Spleen (tissue), 7 donors: ENCODE measurements around the gene BRD4.

Source experiments
- POLR2A ChIP-seq, 3 donors: fragments of 450-650 bp; IDR thresholded peaks; one replicate each; pipeline ENCODE4 v1.5.1; 2017; ENCODE audit warnings: antibody characterized with exemption in 3 of 3, mild to moderate bottlenecking in 1 of 3
- POLR2AphosphoS5 ChIP-seq, 3 donors: sonication (generic); formaldehyde crosslinking; IDR thresholded peaks; one replicate each; pipeline ENCODE4 v1.5.1; 2017; ENCODE audit warnings: antibody characterized with exemption in 3 of 3
- TF ChIP-seq, protein P1 (sequence below), 11 experiments: fragments of 200-600 bp in 7 of 11; fragments of 450-650 bp in 4 of 11; sonication (generic) in 4 of 11; IDR thresholded peaks in 8 of 11; conservative IDR thresholded peaks in 3 of 11; 1 replicate in 7 of 11; 2 replicates in 4 of 11; pipeline versions ENCODE4 v1.4.0 to v1.8.0; 2016 to 2021; ENCODE audit warnings: antibody characterized with exemption in 11 of 11, inconsistent platforms in 4 of 11, mild to moderate bottlenecking in 1 of 11
- donor health status: DM: no; HTN: no; CAD: no; lungs with moderate emphysema.
- donor health status: DM: no; HTN: no; CAD: no.
- donor health status: DM: no; HTN: no; CAD: no.

DNA sequence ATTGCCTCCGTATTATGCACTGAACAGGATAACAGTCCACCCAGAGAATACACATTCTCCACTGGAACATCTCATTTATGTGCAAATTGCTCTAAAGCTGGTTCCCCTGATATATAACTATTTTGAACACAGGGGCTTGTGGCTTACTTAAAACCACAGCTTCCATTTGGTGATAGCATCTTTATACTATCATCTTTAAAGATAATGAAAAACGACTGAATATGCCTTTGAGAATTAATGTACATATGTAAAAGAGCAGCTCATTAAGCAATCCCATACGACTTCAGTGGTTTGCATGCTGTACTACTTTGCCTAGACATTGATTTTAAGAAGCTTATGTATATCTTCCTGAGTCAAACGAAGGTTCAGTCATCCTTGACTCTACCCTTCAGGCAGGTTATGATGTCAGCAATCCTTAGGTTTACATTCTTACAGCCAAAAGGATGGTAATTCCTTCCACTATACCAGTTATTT is 40.8 kb downstream of the BRD4 start:
- no peak for TF ChIP-seq POLR2A (IDR thresholded peaks at IDR 0.05)
- TF ChIP-seq, protein P1, sequence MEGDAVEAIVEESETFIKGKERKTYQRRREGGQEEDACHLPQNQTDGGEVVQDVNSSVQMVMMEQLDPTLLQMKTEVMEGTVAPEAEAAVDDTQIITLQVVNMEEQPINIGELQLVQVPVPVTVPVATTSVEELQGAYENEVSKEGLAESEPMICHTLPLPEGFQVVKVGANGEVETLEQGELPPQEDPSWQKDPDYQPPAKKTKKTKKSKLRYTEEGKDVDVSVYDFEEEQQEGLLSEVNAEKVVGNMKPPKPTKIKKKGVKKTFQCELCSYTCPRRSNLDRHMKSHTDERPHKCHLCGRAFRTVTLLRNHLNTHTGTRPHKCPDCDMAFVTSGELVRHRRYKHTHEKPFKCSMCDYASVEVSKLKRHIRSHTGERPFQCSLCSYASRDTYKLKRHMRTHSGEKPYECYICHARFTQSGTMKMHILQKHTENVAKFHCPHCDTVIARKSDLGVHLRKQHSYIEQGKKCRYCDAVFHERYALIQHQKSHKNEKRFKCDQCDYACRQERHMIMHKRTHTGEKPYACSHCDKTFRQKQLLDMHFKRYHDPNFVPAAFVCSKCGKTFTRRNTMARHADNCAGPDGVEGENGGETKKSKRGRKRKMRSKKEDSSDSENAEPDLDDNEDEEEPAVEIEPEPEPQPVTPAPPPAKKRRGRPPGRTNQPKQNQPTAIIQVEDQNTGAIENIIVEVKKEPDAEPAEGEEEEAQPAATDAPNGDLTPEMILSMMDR (IDR thresholded peaks at IDR 0.05 in 8 of 11, conservative IDR thresholded peaks at IDR 0.05 in 3 of 11): no peak
- no peak for TF ChIP-seq POLR2AphosphoS5 (IDR thresholded peaks at IDR 0.05)
